HEK293T (cell line): ENCODE results near the gene EIF5A2.

Experiments
- ARNT ChIP-seq: fragments of 450-650 bp; IDR thresholded peaks from 2 replicates; pipeline ENCODE4 v1.6.1; 2017; ENCODE audit warnings: mild to moderate bottlenecking
- BHLHE40 ChIP-seq: fragments of 450-650 bp; IDR thresholded peaks from 2 replicates; pipeline ENCODE4 v1.6.1; 2016; ENCODE audit warnings: mild to moderate bottlenecking, moderate library complexity, borderline replicate concordance
- CTBP1 ChIP-seq: fragments of 450-650 bp; IDR thresholded peaks from 2 replicates; pipeline ENCODE4 v1.6.1; 2016; ENCODE audit warnings: borderline replicate concordance
- FOXA1 ChIP-seq: fragments of 450-650 bp; IDR thresholded peaks from 2 replicates; pipeline ENCODE4 v1.6.1; 2016; ENCODE audit warnings: mild to moderate bottlenecking
- FOXK2 ChIP-seq: fragments of 450-650 bp; IDR thresholded peaks from 2 replicates; pipeline ENCODE4 v1.6.1; 2016; ENCODE audit warnings: mild to moderate bottlenecking
- FOXM1 ChIP-seq: fragments of 450-650 bp; IDR thresholded peaks from 2 replicates; pipeline ENCODE4 v1.6.1; 2017; ENCODE audit warnings: mild to moderate bottlenecking, borderline replicate concordance
- HDGF ChIP-seq: fragments of 450-650 bp; IDR thresholded peaks from 2 replicates; pipeline ENCODE4 v1.6.1; 2017; ENCODE audit warnings: antibody characterized with exemption, borderline replicate concordance
- L3MBTL2 ChIP-seq: fragments of 450-650 bp; conservative IDR thresholded peaks from 2 replicates; pipeline ENCODE4 v1.6.1; 2016; ENCODE audit warnings: mild to moderate bottlenecking
- LEF1 ChIP-seq: fragments of 450-650 bp; IDR thresholded peaks from 2 replicates; pipeline ENCODE4 v1.6.1; 2017; ENCODE audit warnings: mild to moderate bottlenecking, borderline replicate concordance
- NFRKB ChIP-seq: fragments of 450-650 bp; IDR thresholded peaks from 2 replicates; pipeline ENCODE4 v1.6.1; 2016; ENCODE audit warnings: mild to moderate bottlenecking, moderate library complexity
- PKNOX1 ChIP-seq: fragments of 450-650 bp; IDR thresholded peaks from 2 replicates; pipeline ENCODE4 v1.6.1; 2016
- SP1 ChIP-seq: fragments of 450-650 bp; IDR thresholded peaks from 2 replicates; pipeline ENCODE4 v1.6.1; 2017
- SUZ12 ChIP-seq: fragments of 450-650 bp; IDR thresholded peaks from 2 replicates; pipeline ENCODE4 v1.6.1; 2016; ENCODE audit warnings: mild to moderate bottlenecking
- ZNF384 ChIP-seq: fragments of 450-650 bp; IDR thresholded peaks from 2 replicates; pipeline ENCODE4 v1.6.1; 2016

- no peak for TF ChIP-seq BHLHE40
- TF ChIP-seq FOXM1, result no peak
- no peak for TF ChIP-seq HDGF
- TF ChIP-seq SP1, result no peak
- TF ChIP-seq FOXK2, result no peak
- no peak for TF ChIP-seq ARNT
- TF ChIP-seq NFRKB, result no peak
- TF ChIP-seq FOXA1, result no peak
- TF ChIP-seq LEF1, result no peak
- no peak for TF ChIP-seq PKNOX1
- TF ChIP-seq L3MBTL2, result no peak
- no peak for TF ChIP-seq SUZ12
- no peak for TF ChIP-seq ZNF384
- no peak for TF ChIP-seq CTBP1
Observed at GRCh38 chr3:170956647-170957046, 48.2 kb upstream of the EIF5A2 start.
